GM10248 (cell line): ENCODE measurements around the gene MAPK1.

Experiments
- CTCF ChIA-PET: fragments of 300-600 bp; sonication (Branson Sonifier 250); formaldehyde crosslinking; extraction: SDS; loops from one replicate; lab custom pipeline; 2021; ENCODE audit warnings: antibody characterized with exemption; lab: Yijun Ruan, JAX
- POLR2A ChIA-PET: fragments of 350-650 bp; sonication (Branson Sonifier 250); formaldehyde crosslinking; extraction: SDS; loops from one replicate; lab custom pipeline; 2020; ENCODE audit warnings: antibody characterized with exemption; lab: Yijun Ruan, JAX
- DNase-seq: peaks from one replicate; pipeline ENCODE4 v3.0.0; 2012; ENCODE audit errors: extremely low spot score
- CTCF ChIP-seq: IDR thresholded peaks from 2 replicates; pipeline ENCODE4 v1.5.1; 2012; ENCODE audit warnings: mild to moderate bottlenecking, low read depth; ENCODE audit errors: extremely low read depth, missing control alignments, control extremely low read depth

MAPK1 gene

DNA sequence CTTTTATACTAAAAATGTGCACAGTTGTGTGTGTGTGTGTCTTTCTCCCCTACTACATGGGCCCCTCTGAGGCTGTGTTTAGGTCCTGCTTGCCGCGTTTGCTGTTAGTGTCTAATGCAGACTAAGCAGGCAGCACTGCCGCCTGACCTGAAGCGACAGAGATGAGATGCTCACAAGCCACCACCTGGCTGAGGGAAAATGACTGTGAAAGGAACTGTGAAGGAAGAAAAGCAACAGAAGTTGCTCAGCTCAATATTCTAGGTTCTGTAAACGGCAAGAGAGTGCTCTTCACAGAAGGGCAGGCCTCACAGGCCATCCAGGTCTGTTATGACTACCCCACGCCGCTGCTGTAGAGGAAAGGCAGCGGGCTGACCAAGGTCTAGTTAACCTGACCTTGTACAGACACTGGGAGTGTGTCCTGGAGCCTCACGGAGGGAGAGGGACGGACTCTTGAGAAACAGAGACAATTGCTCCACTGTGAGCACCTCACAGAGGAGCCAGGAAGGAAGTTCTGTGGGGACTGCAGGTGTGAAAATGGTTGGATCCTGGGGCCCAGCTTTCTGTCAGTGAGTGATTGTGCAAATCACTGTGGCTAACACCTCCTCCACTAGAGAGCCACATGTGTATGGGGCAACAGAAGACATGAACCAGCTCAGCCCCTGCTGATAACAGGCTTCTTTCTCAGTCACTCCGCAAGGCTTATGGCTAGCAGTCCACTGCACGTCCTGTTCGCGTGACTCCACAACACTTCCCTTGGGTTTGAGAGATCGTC lies 100.6 kb downstream of the MAPK1 start:
- peak; percentile 67 for DNase-seq
- CTCF ChIA-PET = interaction anchor here (1.3 to 2.2 kb wide), 3 partner anchors 50 to 186 kb away, joined by 3 to 5 read pairs (median 4); partner anchors contain the start of gene PPM1F
- TF ChIP-seq CTCF = peak; percentile 24
- POLR2A ChIA-PET = no interaction called here

GRCh38 chr22:21765909-21766529 lies 101.4 kb downstream of the MAPK1 start:
- CTCF ChIA-PET = interaction anchor here (1.3 to 2.2 kb wide), 3 partner anchors 50 to 186 kb away, joined by 3 to 5 read pairs (median 4); partner anchors contain the start of gene PPM1F
- DNase-seq = no peak

DNA sequence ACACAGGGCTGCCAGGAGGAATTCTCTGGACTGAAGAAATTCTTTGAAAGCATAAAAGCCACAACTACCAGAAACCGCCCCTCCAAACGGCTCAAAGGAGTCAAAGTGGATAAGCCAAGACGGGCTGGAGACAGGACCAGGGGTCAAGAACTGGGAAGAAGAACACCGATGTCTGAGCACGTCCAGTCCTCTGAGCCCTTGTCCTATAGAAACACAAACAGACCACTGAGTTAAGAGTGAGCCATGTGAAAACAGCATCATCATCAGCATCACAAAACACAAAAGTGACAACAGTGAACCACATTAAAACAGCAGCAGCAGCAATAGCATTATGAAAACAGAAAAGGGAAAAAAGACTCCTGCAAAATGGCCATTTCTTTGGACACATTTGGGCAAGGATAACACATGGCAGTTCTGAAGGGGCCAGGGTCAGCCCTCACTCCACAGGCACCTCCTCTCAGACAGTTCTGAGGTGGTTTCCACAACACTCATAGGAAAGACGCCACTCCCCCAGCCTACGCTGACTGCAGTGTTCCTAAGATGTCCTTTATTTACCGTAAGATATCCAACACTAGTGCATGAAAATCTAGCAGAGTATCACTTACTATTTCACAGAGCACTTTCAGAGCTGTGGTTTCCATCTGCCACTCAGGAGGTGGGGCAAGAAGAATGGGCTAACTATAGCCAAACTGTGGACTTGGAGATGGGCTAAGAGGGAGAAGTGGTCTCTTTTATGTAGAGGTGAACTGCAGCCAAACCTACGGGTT lies 103.2 kb downstream of the MAPK1 start:
- POLR2A ChIA-PET = no interaction called here
- no peak for DNase-seq
- CTCF ChIA-PET = interaction anchor here (0.8 to 1.1 kb wide), 3 partner anchors 174 to 189 kb away, joined by 3 to 6 read pairs (median 3); partner anchors contain the start of gene PPM1F
- no peak for TF ChIP-seq CTCF

More at GRCh38 chr22:21765909-21766529, 101.4 kb downstream of the MAPK1 start:
- no peak for TF ChIP-seq CTCF
- POLR2A ChIA-PET = interaction anchor here (0.5 kb wide), 1 partner anchor 53 kb away, joined by 3 read pairs; no protein-coding TSS in a partner anchor

- DNase-seq = peak; percentile 70
- no peak for TF ChIP-seq CTCF
- CTCF ChIA-PET = interaction anchor here (0.6 to 1.4 kb wide), 6 partner anchors 9 to 190 kb away, joined by 3 to 6 read pairs (median 4); partner anchors contain the start of gene PPM1F
- POLR2A ChIA-PET = interaction anchor here (0.6 to 0.9 kb wide), 5 partner anchors 11 to 1009 kb away, joined by 3 to 6 read pairs (median 3); no protein-coding TSS in a partner anchor
Observed at GRCh38 chr22:21762712-21763581, 104.5 kb downstream of the MAPK1 start.

DNA sequence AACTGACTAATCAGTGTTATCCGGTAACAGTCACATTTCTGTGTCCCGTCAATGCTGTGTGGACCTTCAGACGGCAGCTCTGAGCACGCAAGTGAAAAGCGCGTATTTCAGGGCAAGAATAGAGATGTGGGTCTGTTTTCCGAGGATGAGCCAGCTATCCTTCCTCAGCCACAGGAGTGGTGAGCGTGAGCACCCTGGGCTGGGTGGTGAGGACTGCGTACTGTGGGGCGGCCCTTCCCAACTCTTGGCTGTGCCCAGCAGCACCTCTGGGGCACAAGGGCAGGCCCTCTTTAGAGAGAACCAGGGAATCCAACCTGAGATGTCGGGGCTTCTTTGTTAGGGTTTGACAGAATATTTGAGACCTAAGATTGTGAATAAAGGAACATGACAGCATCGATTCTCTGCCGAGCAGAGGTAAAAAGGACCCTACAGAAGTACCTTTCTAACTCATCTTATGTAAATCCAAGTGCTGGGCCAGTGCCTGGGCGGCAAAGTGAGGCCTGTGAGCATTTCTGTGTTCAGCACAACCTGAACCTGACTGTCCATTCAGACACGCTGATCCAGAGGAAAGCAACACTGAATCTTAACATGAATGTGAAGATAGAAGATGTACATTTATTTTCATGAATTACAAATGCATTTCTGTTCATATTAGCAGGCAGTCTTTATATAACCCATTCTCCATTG lies 105.3 kb downstream of the MAPK1 start:
- no peak for TF ChIP-seq CTCF
- ChIA-PET POLR2A (interaction anchor here (0.7 kb wide), 1 partner anchor 41 kb away, joined by 4 read pairs; no protein-coding TSS in a partner anchor), CTCF (interaction anchor here (0.9 to 1.4 kb wide), 4 partner anchors 9 to 115 kb away, joined by 3 to 5 read pairs (median 4); no protein-coding TSS in a partner anchor)
- DNase-seq = no peak
